ENCODE data around the gene KRTAP9-2.
"Not testable (repeated sequence)": the region's sequence is repeated elsewhere in the genome, so short reads cannot be mapped to it uniquely, and the experiment has no call there.

Gene KRTAP9-2

GRCh38 chr17:41186872-41187271 is 39.6 kb upstream of the KRTAP9-2 start:
- no peak for TF ChIP-seq CTCF (IDR thresholded peaks at IDR 0.05; ENCODE audit: extremely low read depth, missing control alignments)
- no peak for DNase-seq (ENCODE audit: low spot score)

GRCh38 chr17:41189837-41190318 is 36.6 kb upstream of the KRTAP9-2 start, which contains the start of gene KRTAP9-1:
TSS of gene KRTAP9-1 (plus strand) at chr17:41189887. CDS start at chr17:41189887, 0 bp downstream.
- not testable (repeated sequence) for DNase-seq (ENCODE audit: low spot score)

GRCh38 chr17:41190328-41190727 is 36.1 kb upstream of the KRTAP9-2 start:
- no peak for TF ChIP-seq CTCF (IDR thresholded peaks at IDR 0.05; ENCODE audit: extremely low read depth, missing control alignments)
- no peak for DNase-seq (ENCODE audit: low spot score)

GRCh38 chr17:41196068-41196467 is 30.4 kb upstream of the KRTAP9-2 start:
- DNase-seq (ENCODE audit: low spot score): peak; percentile 12
- TF ChIP-seq CTCF (IDR thresholded peaks at IDR 0.05; ENCODE audit: extremely low read depth, missing control alignments): no peak

- TF ChIP-seq CTCF (IDR thresholded peaks at IDR 0.05; ENCODE audit: extremely low read depth, missing control alignments): no peak
- no peak for DNase-seq (ENCODE audit: low spot score)
Observed at GRCh38 chr17:41199421-41200078, 26.9 kb upstream of the KRTAP9-2 start.

- TF ChIP-seq CTCF (IDR thresholded peaks at IDR 0.05; ENCODE audit: extremely low read depth, missing control alignments): no peak
- no peak for DNase-seq (ENCODE audit: low spot score)
Observed at GRCh38 chr17:41211845-41212466, 14.5 kb upstream of the KRTAP9-2 start.

- no peak for DNase-seq (ENCODE audit: low spot score)
- no peak for TF ChIP-seq CTCF (IDR thresholded peaks at IDR 0.05; ENCODE audit: extremely low read depth, missing control alignments)
Observed at GRCh38 chr17:41212524-41213169, 13.8 kb upstream of the KRTAP9-2 start.

Measured in GM20000 (cell line).